ENCODE data around the gene MZF1.
"Not testable (repeated sequence)": the region's sequence is repeated elsewhere in the genome, so short reads cannot be mapped to it uniquely, and the experiment has no call there.

MZF1 gene

DNA sequence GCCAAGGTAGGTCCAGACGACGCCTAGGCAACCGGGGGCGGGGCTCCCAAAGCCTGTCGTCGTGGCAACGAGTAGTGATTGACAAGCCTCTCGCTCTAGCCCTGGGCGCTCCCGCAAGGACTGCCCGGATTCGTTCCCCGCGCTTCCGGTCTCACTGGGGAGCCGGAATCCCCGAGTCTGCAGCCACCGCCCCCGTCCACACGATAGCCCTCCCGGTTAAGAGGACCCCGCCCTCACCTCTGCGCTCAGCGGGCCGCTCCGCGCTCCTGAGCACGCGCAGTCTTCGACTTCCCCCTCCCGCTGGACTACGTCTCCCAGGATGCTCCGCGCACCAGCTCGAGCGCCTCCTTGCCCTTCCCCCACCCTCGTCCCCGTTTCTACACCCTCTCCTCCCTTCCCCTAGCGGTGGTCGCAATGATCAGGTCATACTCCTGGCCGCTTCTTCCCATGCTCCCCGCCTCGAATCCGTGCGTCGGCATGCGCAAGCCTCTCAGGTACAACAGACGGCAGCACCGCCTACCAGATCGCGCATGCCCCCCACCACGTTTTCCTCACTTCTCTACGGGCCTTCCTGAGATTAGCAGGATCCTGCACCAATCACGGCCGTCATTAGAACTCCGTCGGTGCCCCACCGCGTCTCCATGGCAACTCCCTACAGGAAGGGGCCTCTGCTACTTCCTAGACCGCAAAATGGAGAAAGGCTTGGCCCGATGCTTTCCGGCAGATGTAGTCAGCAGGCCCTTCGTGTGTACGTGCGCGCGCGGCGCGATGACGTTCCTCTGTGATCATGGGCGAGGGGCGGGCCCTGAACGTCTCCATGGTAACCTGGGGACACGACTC lies at the start of gene MZF1:
TSS of gene MZF1 (minus strand) at position 518 of the 840 bp plus-strand sequence. CDS start 1,946 bp downstream, outside the sequence.
- in situ Hi-C loops (cut with HindIII; ENCODE audit: low pct_ligation_motif_present, low sequenced_read_pairs) = no loop called here
- peaks cover 11% of the 10 kb centered on the region for H3K36me3 ChIP-seq (replicated peaks)
- H3K4me3 ChIP-seq (ENCODE audit: low read depth, low read length) = peak within 1 kb of the TSS; percentile 87
- H3K27me3 ChIP-seq (replicated peaks) = no peaks in the 10 kb centered on the region
- TF ChIP-seq, protein P1, sequence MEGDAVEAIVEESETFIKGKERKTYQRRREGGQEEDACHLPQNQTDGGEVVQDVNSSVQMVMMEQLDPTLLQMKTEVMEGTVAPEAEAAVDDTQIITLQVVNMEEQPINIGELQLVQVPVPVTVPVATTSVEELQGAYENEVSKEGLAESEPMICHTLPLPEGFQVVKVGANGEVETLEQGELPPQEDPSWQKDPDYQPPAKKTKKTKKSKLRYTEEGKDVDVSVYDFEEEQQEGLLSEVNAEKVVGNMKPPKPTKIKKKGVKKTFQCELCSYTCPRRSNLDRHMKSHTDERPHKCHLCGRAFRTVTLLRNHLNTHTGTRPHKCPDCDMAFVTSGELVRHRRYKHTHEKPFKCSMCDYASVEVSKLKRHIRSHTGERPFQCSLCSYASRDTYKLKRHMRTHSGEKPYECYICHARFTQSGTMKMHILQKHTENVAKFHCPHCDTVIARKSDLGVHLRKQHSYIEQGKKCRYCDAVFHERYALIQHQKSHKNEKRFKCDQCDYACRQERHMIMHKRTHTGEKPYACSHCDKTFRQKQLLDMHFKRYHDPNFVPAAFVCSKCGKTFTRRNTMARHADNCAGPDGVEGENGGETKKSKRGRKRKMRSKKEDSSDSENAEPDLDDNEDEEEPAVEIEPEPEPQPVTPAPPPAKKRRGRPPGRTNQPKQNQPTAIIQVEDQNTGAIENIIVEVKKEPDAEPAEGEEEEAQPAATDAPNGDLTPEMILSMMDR (IDR thresholded peaks at IDR 0.05; ENCODE audit: low read depth, low read length, missing control alignments) = peak; percentile 23
- peak; percentile 100 for DNase-seq
- H3K27ac ChIP-seq = peak within 1 kb of the TSS; percentile 96

DNA sequence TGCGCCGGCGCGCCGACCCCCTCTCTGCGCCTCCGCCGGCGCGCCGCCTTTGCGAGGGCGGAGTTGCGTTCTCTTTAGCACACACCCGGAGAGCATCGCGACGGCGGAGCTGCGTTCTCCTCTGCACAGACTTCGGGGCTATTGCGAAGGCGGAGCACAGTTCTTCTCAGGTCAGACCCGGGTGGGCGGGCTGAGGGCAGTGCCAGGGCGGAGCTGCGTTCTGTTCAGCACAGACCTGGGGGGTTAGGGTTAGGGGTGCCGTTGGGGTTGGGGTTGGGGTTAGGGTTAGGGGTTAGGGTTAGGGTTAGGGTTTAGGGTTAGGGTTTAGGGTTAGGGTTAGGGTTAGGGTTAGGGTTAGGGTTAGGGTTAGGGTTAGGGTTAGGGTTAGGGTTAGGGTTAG lies 34.1 kb upstream of the MZF1 start:
- H3K27me3 ChIP-seq (replicated peaks); H3K4me3 ChIP-seq (ENCODE audit: low read depth, low read length); in situ Hi-C loops (cut with HindIII; ENCODE audit: low pct_ligation_motif_present, low sequenced_read_pairs); DNase-seq; H3K36me3 ChIP-seq (replicated peaks); H3K27ac ChIP-seq: not testable (repeated sequence)

DNA sequence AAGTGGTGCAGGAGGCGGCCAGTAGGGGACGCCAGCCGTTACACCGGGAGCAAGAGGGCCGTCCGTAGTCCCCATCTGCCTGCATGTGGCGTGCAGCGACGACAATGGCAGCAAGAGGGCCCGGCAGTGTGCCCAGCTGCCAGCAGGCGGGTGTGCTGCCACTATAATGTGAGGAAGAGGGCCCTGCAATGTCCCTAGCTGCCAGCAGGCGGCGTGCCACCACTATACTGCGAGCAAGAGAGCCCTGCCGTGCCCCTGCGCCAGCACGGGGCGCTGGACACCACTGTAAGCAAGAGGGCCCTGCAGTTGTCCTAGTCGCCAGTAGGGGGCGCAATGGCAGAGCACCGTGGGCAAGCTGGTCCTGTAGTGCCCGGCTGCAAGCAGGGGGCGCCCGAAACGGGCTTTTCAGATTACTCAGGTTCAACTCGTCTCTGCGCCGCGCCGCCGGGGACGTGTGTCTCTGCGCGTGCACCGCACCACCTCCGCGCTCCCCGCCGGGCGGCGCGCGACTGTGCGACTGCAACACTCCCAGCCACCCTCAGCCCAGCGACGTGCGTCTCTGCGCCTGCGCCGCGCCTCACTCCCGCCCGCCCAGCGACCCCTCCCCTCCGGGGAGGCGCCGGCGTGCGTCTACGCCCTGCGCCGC lies 33.2 kb upstream of the MZF1 start:
- H3K36me3 ChIP-seq (replicated peaks); H3K27ac ChIP-seq; H3K4me3 ChIP-seq (ENCODE audit: low read depth, low read length); DNase-seq; in situ Hi-C loops (cut with HindIII; ENCODE audit: low pct_ligation_motif_present, low sequenced_read_pairs); H3K27me3 ChIP-seq (replicated peaks): not testable (repeated sequence)

DNA sequence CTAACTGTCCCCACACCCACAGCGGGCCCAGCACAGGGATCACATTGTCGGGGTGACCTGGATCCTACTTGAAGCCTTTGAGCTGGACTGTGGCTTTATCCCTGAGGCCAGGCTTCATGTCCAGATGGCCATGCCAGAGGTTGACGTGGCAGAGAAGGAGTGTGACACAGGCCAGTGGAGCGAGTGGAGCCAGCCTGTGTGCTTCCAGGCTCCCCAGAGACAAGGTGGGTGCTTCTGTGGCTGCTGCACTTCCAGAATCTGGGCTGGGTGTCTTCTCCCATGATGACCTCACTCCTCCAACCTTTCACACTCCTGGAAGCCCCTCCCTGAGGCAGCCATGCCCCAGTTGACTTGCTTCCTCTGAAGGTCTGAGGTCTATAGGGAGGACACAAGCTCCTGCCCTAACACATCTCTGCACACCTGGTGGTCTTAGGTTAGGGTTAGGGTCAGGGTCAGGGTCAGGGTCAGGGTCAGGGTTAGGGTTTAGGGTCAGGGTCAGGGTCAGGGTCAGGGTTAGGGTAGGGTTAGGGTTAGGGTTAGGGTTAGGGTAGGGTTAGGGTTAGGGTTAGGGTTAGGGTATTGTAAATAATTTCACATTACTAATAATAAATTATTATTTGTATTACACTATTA lies 13.1 kb upstream of the MZF1 start:
- no peaks in the 10 kb centered on the region for H3K27me3 ChIP-seq (replicated peaks)
- TF ChIP-seq, protein P1 (IDR thresholded peaks at IDR 0.05; ENCODE audit: low read depth, low read length, missing control alignments) = no peak
- in situ Hi-C loops (cut with HindIII; ENCODE audit: low pct_ligation_motif_present, low sequenced_read_pairs) = no loop called here

DNA sequence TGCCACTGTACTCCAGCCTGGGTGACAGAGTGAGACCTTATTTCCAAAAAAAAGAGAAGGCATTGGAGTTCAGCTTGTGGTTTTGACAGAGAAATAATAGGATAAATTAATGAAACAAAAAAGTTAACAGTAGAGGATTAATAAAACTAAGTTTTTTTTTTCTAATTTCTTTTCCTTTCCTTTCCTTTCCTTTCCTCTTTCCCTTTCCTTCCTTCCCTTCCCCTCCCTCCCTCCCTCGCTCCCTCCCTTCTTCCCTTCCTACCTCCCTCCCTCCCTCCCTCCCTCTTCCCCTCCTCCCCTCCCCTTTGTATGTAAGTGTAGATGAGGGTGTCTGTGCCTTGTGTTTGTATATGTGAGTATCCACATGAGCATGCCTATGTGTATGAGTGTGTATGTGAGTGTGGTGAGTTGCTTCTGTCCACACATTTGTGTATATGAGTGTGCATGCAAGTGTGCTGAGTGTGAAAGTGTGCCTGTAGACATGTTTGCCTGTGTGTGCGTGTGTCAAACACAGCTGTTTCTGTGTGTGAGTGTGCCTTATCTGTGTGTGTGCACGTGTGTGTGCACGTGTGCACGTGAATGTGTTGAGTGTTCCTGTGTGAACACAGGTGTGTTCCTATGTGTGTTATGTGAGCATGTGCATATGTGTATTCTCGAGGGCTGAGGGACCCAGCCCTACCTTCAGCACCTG lies 12.5 kb upstream of the MZF1 start:
- Histone ChIP-seq H3K4me3 (ENCODE audit: low read depth, low read length) (no peak overlapping the region), H3K27me3 (replicated peaks) (no peaks in the 10 kb centered on the region)

More for the DNA sequence above, 13.1 kb upstream of the MZF1 start:
- H3K36me3 ChIP-seq (replicated peaks) = peaks cover 12% of the 10 kb centered on the region
- H3K4me3 ChIP-seq (ENCODE audit: low read depth, low read length) = no peak overlapping the region
- H3K27ac ChIP-seq = no peak overlapping the region
- no peak for DNase-seq

More for the DNA sequence above, 12.5 kb upstream of the MZF1 start:
- TF ChIP-seq, protein P1 (IDR thresholded peaks at IDR 0.05; ENCODE audit: low read depth, low read length, missing control alignments) = no peak
- H3K36me3 ChIP-seq (replicated peaks) = peaks cover 12% of the 10 kb centered on the region
- DNase-seq = no peak
- in situ Hi-C loops (cut with HindIII; ENCODE audit: low pct_ligation_motif_present, low sequenced_read_pairs) = no loop called here
- H3K27ac ChIP-seq = no peak overlapping the region
